ENCODE measurements around the gene VANGL2. TPM values are rescaled to one million over a fixed set of nuclear protein-coding genes. Genes with fewer than 3 reads are reported as not detected.
A peak's percentile ranks its signal among the peaks of the same experiment; 100 is the strongest.

Gene VANGL2
- total RNA-seq, 1 donor from 2014 or later = 2.1 TPM

DNA sequence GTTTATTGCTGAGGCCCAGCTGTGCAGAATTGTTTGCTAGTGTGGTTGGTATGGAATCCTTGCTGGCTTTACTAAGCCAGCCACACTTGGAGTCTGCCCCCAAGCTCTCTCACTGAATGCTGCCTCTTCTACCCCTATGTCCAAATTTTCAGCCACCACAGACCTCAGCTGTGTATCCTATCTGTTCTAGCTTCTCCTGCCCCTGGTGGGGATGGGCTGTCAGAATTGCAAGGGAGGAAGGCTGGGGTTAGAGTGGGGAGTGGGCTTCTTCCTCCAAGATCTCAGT, 29.1 kb upstream of the VANGL2 start:
- intact Hi-C loops (cut with micrococcal nuclease) = no loop called here
- H3K27me3 ChIP-seq (ENCODE audit: low read depth) = peaks cover 69% of the 10 kb centered on the region
- TF ChIP-seq, protein P1, sequence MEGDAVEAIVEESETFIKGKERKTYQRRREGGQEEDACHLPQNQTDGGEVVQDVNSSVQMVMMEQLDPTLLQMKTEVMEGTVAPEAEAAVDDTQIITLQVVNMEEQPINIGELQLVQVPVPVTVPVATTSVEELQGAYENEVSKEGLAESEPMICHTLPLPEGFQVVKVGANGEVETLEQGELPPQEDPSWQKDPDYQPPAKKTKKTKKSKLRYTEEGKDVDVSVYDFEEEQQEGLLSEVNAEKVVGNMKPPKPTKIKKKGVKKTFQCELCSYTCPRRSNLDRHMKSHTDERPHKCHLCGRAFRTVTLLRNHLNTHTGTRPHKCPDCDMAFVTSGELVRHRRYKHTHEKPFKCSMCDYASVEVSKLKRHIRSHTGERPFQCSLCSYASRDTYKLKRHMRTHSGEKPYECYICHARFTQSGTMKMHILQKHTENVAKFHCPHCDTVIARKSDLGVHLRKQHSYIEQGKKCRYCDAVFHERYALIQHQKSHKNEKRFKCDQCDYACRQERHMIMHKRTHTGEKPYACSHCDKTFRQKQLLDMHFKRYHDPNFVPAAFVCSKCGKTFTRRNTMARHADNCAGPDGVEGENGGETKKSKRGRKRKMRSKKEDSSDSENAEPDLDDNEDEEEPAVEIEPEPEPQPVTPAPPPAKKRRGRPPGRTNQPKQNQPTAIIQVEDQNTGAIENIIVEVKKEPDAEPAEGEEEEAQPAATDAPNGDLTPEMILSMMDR (IDR thresholded peaks at IDR 0.05; ENCODE audit: borderline replicate concordance) = no peak
- H3K27ac ChIP-seq (replicated peaks) = no peak overlapping the region
- H3K4me3 ChIP-seq = no peak overlapping the region
- no peak for DNase-seq
- H3K36me3 ChIP-seq = no peaks in the 10 kb centered on the region
- H3K4me1 ChIP-seq = peaks cover 17% of the 10 kb centered on the region
- H3K9me3 ChIP-seq (replicated peaks) = no peaks in the 10 kb centered on the region

- Histone ChIP-seq H3K27me3 (ENCODE audit: low read depth) (peaks cover 67% of the 10 kb centered on the region), H3K9me3 (replicated peaks) (no peaks in the 10 kb centered on the region), H3K4me3 (no peak overlapping the region), H3K4me1 (peaks cover 20% of the 10 kb centered on the region), H3K27ac (replicated peaks) (no peak overlapping the region), H3K36me3 (no peaks in the 10 kb centered on the region)
- intact Hi-C loops (cut with micrococcal nuclease) = no loop called here
- TF ChIP-seq, protein P1 (IDR thresholded peaks at IDR 0.05; ENCODE audit: borderline replicate concordance) = no peak
- no peak for DNase-seq
Measured at GRCh38 chr1:160371756-160372155, 28.6 kb upstream of the VANGL2 start.

GRCh38 chr1:160373696-160374095, 26.7 kb upstream of the VANGL2 start:
- no peak for DNase-seq
- peaks cover 49% of the 10 kb centered on the region for H3K27me3 ChIP-seq (ENCODE audit: low read depth)
- H3K36me3 ChIP-seq = no peaks in the 10 kb centered on the region
- no peaks in the 10 kb centered on the region for H3K9me3 ChIP-seq (replicated peaks)
- TF ChIP-seq, protein P1 (IDR thresholded peaks at IDR 0.05; ENCODE audit: borderline replicate concordance) = no peak
- intact Hi-C loops (cut with micrococcal nuclease) = no loop called here
- H3K4me1 ChIP-seq = peaks cover 20% of the 10 kb centered on the region
- no peak overlapping the region for H3K27ac ChIP-seq (replicated peaks)
- H3K4me3 ChIP-seq = no peak overlapping the region

GRCh38 chr1:160374306-160375110, 25.9 kb upstream of the VANGL2 start:
- no peak for DNase-seq
- intact Hi-C loops (cut with micrococcal nuclease) = no loop called here

DNA sequence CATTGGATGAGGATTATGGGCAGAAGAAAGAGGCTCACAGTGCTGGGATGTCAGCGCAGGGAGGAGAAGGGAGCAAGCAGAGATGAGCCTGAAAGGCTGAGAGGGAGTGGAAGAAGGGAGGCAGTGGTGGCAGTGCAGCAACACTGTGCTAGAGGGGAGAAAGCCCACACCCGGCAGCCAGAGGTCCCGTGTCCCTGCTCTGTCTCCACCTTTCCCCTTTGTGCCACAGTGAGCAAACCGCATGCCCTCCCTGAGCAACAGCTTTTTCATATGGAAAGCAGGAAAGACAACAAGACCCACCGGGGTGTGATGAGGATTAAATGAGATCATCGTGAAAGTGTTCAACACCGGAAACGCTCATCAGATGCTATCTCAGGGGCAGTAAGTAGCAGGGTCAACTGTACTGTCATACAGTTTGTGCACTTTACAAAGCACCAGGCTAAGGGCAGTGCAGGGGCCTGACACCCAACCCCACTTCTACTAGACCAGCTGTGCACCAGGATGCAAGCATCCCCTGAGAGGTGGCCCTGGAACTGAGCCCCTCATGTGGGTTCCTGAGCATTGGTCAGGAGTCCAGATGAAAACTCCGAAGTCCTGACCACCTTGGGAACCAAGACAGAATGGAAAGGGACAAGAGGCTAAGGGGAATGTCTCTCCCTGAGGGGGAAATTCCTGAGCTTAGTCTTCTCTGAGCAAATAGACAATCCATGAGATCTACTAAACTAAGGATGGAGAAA, 24.4 kb upstream of the VANGL2 start:
- no peaks in the 10 kb centered on the region for H3K9me3 ChIP-seq (replicated peaks)
- H3K4me3 ChIP-seq = peak overlapping the region; percentile 23
- peaks cover 28% of the 10 kb centered on the region for H3K27me3 ChIP-seq (ENCODE audit: low read depth)
- TF ChIP-seq, protein P1 (IDR thresholded peaks at IDR 0.05; ENCODE audit: borderline replicate concordance) = no peak
- intact Hi-C loops (cut with micrococcal nuclease) = no loop called here
- DNase-seq = no peak
- no peaks in the 10 kb centered on the region for H3K36me3 ChIP-seq
- peak overlapping the region; percentile 70 for H3K27ac ChIP-seq (replicated peaks)
- H3K4me1 ChIP-seq = peaks cover 20% of the 10 kb centered on the region

More at GRCh38 chr1:160374306-160375110, 25.9 kb upstream of the VANGL2 start:
- H3K27ac ChIP-seq (replicated peaks) = peak overlapping the region; percentile 50
- H3K4me1 ChIP-seq = peaks cover 20% of the 10 kb centered on the region
- peak overlapping the region; percentile 19 for H3K4me3 ChIP-seq
- H3K27me3 ChIP-seq (ENCODE audit: low read depth) = peaks cover 43% of the 10 kb centered on the region
- H3K36me3 ChIP-seq = no peaks in the 10 kb centered on the region
- TF ChIP-seq, protein P1 (IDR thresholded peaks at IDR 0.05; ENCODE audit: borderline replicate concordance) = no peak
- no peaks in the 10 kb centered on the region for H3K9me3 ChIP-seq (replicated peaks)
